Measurements from ENCODE around the gene NFIB.

GRCh38 chr9:14175778-14176177 is 138.2 kb downstream of the NFIB start:
- TF ChIP-seq CTCF (conservative IDR thresholded peaks at IDR 0.05; ENCODE audit: low read length) (no peak), EZH2phosphoT487 (IDR thresholded peaks at IDR 0.05; ENCODE audit: borderline replicate concordance) (no peak)
